Neuronal stem cell (in vitro differentiated cells): Measurements from ENCODE around the gene DHRS4L2.
"Not testable (repeated sequence)": the region's sequence is repeated elsewhere in the genome, so short reads cannot be mapped to it uniquely, and the experiment has no call there.

ENCODE experiments used
- DNase-seq: peaks from one replicate; pipeline ENCODE4 v3.0.0-alpha.2; 2013; ENCODE audit warnings: low spot score
- H2AFZ ChIP-seq: one replicate; pipeline ENCODE4 v1.6.1; 2013; ENCODE audit warnings: mild to moderate bottlenecking, low read length, inconsistent platforms
- H2AK5ac ChIP-seq: 2 replicates; pipeline ENCODE4 v1.6.1; 2013; ENCODE audit warnings: low read depth, mild to moderate bottlenecking, inconsistent platforms, low read length, moderate library complexity, mixed read lengths
- H2BK120ac ChIP-seq: 2 replicates; pipeline ENCODE4 v1.6.1; 2013; ENCODE audit warnings: low read depth, mild to moderate bottlenecking, inconsistent platforms, low read length, moderate library complexity, mixed read lengths
- H2BK12ac ChIP-seq: one replicate; pipeline ENCODE4 v1.6.1; 2013; ENCODE audit warnings: low read length, inconsistent platforms
- H2BK15ac ChIP-seq: 2 replicates; pipeline ENCODE4 v1.6.1; 2013; ENCODE audit warnings: mild to moderate bottlenecking, low read length, inconsistent platforms, mixed read lengths
- H2BK5ac ChIP-seq: one replicate; pipeline ENCODE4 v1.6.1; 2013; ENCODE audit warnings: inconsistent platforms, mild to moderate bottlenecking, low read length, moderate library complexity
- H3K14ac ChIP-seq: one replicate; pipeline ENCODE4 v1.6.1; 2013; ENCODE audit warnings: low read length, inconsistent platforms
- H3K18ac ChIP-seq: 2 replicates; pipeline ENCODE4 v1.6.1; 2013; ENCODE audit warnings: low read length, inconsistent platforms
- H3K23ac ChIP-seq: 2 replicates; pipeline ENCODE4 v1.6.1; 2013; ENCODE audit warnings: low read depth, mild to moderate bottlenecking, mixed read lengths, low read length, inconsistent platforms; ENCODE audit not compliant: poor library complexity
- H3K27ac ChIP-seq: replicated peaks from 3 replicates; pipeline ENCODE4 v1.5.1; 2013; ENCODE audit warnings: low read length, inconsistent platforms
- H3K27me3 ChIP-seq, 3 experiments: 2 replicates each; pipeline ENCODE4 v1.6.1; 2013; ENCODE audit warnings: low read length in 3 of 3, mild to moderate bottlenecking in 2 of 3, inconsistent platforms in 1 of 3, low read depth in 1 of 3, mixed read lengths in 1 of 3, moderate library complexity in 1 of 3; ENCODE audit not compliant: control insufficient read depth in 3 of 3, insufficient read depth in 3 of 3
- H3K36me3 ChIP-seq, 2 donors: replicated peaks in 1 of 2; 2 replicates each; pipeline ENCODE4 v1.6.1; 2013; ENCODE audit warnings: low read length in 2 of 2; ENCODE audit not compliant: control insufficient read depth in 2 of 2, insufficient read depth in 2 of 2
- H3K4ac ChIP-seq: 2 replicates; pipeline ENCODE4 v1.6.1; 2013; ENCODE audit warnings: inconsistent platforms, mild to moderate bottlenecking, low read length, moderate library complexity
- H3K4me1 ChIP-seq, 2 donors: 1 replicate in 1 of 2; 2 replicates in 1 of 2; pipeline ENCODE4 v1.6.1; 2013; ENCODE audit warnings: low read length in 2 of 2, low read depth in 1 of 2; ENCODE audit not compliant: control insufficient read depth in 2 of 2, insufficient read depth in 1 of 2
- H3K4me2 ChIP-seq: one replicate; pipeline ENCODE4 v1.6.1; 2013; ENCODE audit warnings: mild to moderate bottlenecking, low read length, inconsistent platforms; ENCODE audit not compliant: insufficient read depth, poor library complexity, severe bottlenecking
- H3K4me3 ChIP-seq, 2 donors: 2 replicates each; pipeline ENCODE4 v1.5.1; 2013; ENCODE audit warnings: low read length in 2 of 2, mild to moderate bottlenecking in 2 of 2, inconsistent platforms in 1 of 2, moderate library complexity in 1 of 2
- H3K79me1 ChIP-seq: one replicate; pipeline ENCODE4 v1.6.1; 2013; ENCODE audit warnings: low read depth, mild to moderate bottlenecking, inconsistent platforms, low read length, moderate library complexity
- H3K9ac ChIP-seq: one replicate; pipeline ENCODE4 v1.6.1; 2013; ENCODE audit warnings: mild to moderate bottlenecking, low read depth, low read length, inconsistent platforms; ENCODE audit not compliant: poor library complexity
- H3K9me3 ChIP-seq, 2 donors: replicated peaks in 1 of 2; 2 replicates each; pipeline versions ENCODE3 to v1.6.1; 2013; ENCODE audit warnings: low read length in 2 of 2, mild to moderate bottlenecking in 2 of 2, inconsistent platforms in 1 of 2, low read depth in 1 of 2, mixed read lengths in 1 of 2, moderate library complexity in 1 of 2; ENCODE audit not compliant: control insufficient read depth in 2 of 2, insufficient read depth in 1 of 2
- H4K8ac ChIP-seq: one replicate; pipeline ENCODE4 v1.6.1; 2013; ENCODE audit warnings: low read depth, mild to moderate bottlenecking, inconsistent platforms, low read length, moderate library complexity
- H4K91ac ChIP-seq: one replicate; pipeline ENCODE4 v1.6.1; 2013; ENCODE audit warnings: low read length, low read depth, mild to moderate bottlenecking, inconsistent platforms; ENCODE audit not compliant: poor library complexity
- WGBS, 2 donors: extraction: QIAGEN DNeasy Blood & Tissue Kit; methylation state at CpG; one replicate each; pipeline ENCODE4 v1.1.7; 2013; ENCODE audit warnings: missing lambda C conversion rate in 2 of 2, mixed read lengths in 1 of 2; ENCODE audit not compliant: insufficient read length in 2 of 2, insufficient replicate concordance in 1 of 2; ENCODE audit errors: extremely low coverage in 2 of 2; 5-methylcytosine and 5-hydroxymethylcytosine counted together

The DHRS4L2 gene

GRCh38 chr14:23954965-23955364, 33.8 kb upstream of the DHRS4L2 start:
- no CpG with 5 or more reads among the region's 20 CpGs for WGBS, 2 donors
- not testable (repeated sequence) for H3K18ac ChIP-seq, H2BK12ac ChIP-seq, H3K36me3 ChIP-seq, H2AK5ac ChIP-seq, H3K4ac ChIP-seq, H3K4me3 ChIP-seq, H3K4me1 ChIP-seq, H3K27ac ChIP-seq, H3K9ac ChIP-seq, H3K23ac ChIP-seq, H2BK15ac ChIP-seq, H2BK5ac ChIP-seq, H3K27me3 ChIP-seq, H2BK120ac ChIP-seq, DNase-seq, H3K14ac ChIP-seq, H3K9me3 ChIP-seq, H4K91ac ChIP-seq, H2AFZ ChIP-seq, H3K79me1 ChIP-seq, H3K4me2 ChIP-seq, H4K8ac ChIP-seq

GRCh38 chr14:23955811-23956210, 32.9 kb upstream of the DHRS4L2 start:
- not testable (repeated sequence) for H3K27me3 ChIP-seq, H3K23ac ChIP-seq, H2BK5ac ChIP-seq, DNase-seq, H3K9ac ChIP-seq, H3K27ac ChIP-seq, H2BK120ac ChIP-seq, H3K18ac ChIP-seq, H2BK12ac ChIP-seq, H3K36me3 ChIP-seq, H3K4me1 ChIP-seq, H4K91ac ChIP-seq, H3K9me3 ChIP-seq, H3K14ac ChIP-seq, H3K4ac ChIP-seq, H2AFZ ChIP-seq, H4K8ac ChIP-seq, H3K4me2 ChIP-seq, H2BK15ac ChIP-seq, H3K79me1 ChIP-seq, H2AK5ac ChIP-seq, H3K4me3 ChIP-seq
- WGBS, 2 donors = no CpG with 5 or more reads among the region's 2 CpGs

- not testable (repeated sequence) for H3K27me3 ChIP-seq, H3K9me3 ChIP-seq, H2BK120ac ChIP-seq, H2BK12ac ChIP-seq, H2BK5ac ChIP-seq, H3K36me3 ChIP-seq, H4K91ac ChIP-seq, H3K27ac ChIP-seq, H3K23ac ChIP-seq, H3K9ac ChIP-seq, H3K4ac ChIP-seq, H3K79me1 ChIP-seq, H4K8ac ChIP-seq, H3K14ac ChIP-seq, H2BK15ac ChIP-seq, H3K4me3 ChIP-seq, H3K4me2 ChIP-seq, H3K18ac ChIP-seq, H3K4me1 ChIP-seq, H2AK5ac ChIP-seq, DNase-seq, H2AFZ ChIP-seq
- whole genome bisulfite sequencing, 2 donors = no CpG with 5 or more reads among the region's 9 CpGs
Measured at GRCh38 chr14:23957913-23958569, 30.7 kb upstream of the DHRS4L2 start.

- H3K4me2 ChIP-seq, H2BK12ac ChIP-seq, H3K27me3 ChIP-seq, H3K79me1 ChIP-seq, H2AK5ac ChIP-seq, H2BK120ac ChIP-seq, H3K9me3 ChIP-seq, H3K27ac ChIP-seq, DNase-seq, H3K4me3 ChIP-seq, H3K23ac ChIP-seq, H3K36me3 ChIP-seq, H3K4me1 ChIP-seq, H2BK15ac ChIP-seq, H3K4ac ChIP-seq, H3K14ac ChIP-seq, H2AFZ ChIP-seq, H3K9ac ChIP-seq, H4K91ac ChIP-seq, H2BK5ac ChIP-seq, H3K18ac ChIP-seq, H4K8ac ChIP-seq: not testable (repeated sequence)
Measured at GRCh38 chr14:23960899-23961298, 27.8 kb upstream of the DHRS4L2 start.
